Fibroblast of lung (primary cell): Measurements from ENCODE around the gene EXOC3L2. TPM values are rescaled to one million over a fixed set of nuclear protein-coding genes. Genes with fewer than 3 reads are reported as not detected.
A peak's percentile ranks its signal among the peaks of the same experiment; 100 is the strongest.

Source experiments
- DNase-seq, 2 donors: peaks; one replicate each; pipeline versions ENCODE4 v3.0.0 to v3.0.0-alpha.2; 2010; ENCODE audit warnings: low read depth in 2 of 2
- H2AFZ ChIP-seq: 2 replicates; pipeline ENCODE4 v1.5.1; 2012; ENCODE audit warnings: low read length, control low read depth, inconsistent platforms
- H3K27ac ChIP-seq: 2 replicates; pipeline ENCODE4 v1.5.1; 2011; ENCODE audit warnings: low read length, control low read depth; ENCODE audit not compliant: insufficient read depth
- H3K27me3 ChIP-seq: 2 replicates; pipeline ENCODE4 v1.5.1; 2011; ENCODE audit warnings: mild to moderate bottlenecking, low read length; ENCODE audit not compliant: control insufficient read depth, insufficient read depth
- H3K36me3 ChIP-seq: 2 replicates; pipeline ENCODE4 v1.5.1; 2011; ENCODE audit warnings: low read length; ENCODE audit not compliant: control insufficient read depth, insufficient read depth
- H3K4me1 ChIP-seq: 2 replicates; pipeline ENCODE4 v1.5.1; 2011; ENCODE audit warnings: low read length; ENCODE audit not compliant: control insufficient read depth, insufficient read depth; ENCODE audit errors: extremely low read depth
- H3K4me2 ChIP-seq: 2 replicates; pipeline ENCODE4 v1.5.1; 2011; ENCODE audit warnings: low read length, control low read depth; ENCODE audit not compliant: insufficient read depth; ENCODE audit errors: extremely low read depth
- H3K4me3 ChIP-seq, 4 experiments: fragments of 200-600 bp in 1 of 4; sonication (generic) in 1 of 4; replicated peaks in 1 of 4; 2 replicates each; pipeline ENCODE4 v1.5.1; 2011 to 2016; ENCODE audit warnings: low read length in 4 of 4, low read depth in 3 of 4, mild to moderate bottlenecking in 3 of 4, control low read depth in 2 of 4, inconsistent platforms in 1 of 4, mixed read lengths in 1 of 4; ENCODE audit not compliant: insufficient read depth in 1 of 4; ENCODE audit errors: control extremely low read depth in 1 of 4
- H3K79me2 ChIP-seq: 2 replicates; pipeline ENCODE4 v1.5.1; 2012; ENCODE audit warnings: mild to moderate bottlenecking, low read length, inconsistent platforms; ENCODE audit not compliant: control insufficient read depth, insufficient read depth
- H3K9ac ChIP-seq: 2 replicates; pipeline ENCODE4 v1.5.1; 2011; ENCODE audit warnings: mild to moderate bottlenecking, low read length, control low read depth; ENCODE audit not compliant: insufficient read depth
- H3K9me3 ChIP-seq: 2 replicates; pipeline ENCODE4 v1.5.1; 2012; ENCODE audit warnings: low read depth, low read length; ENCODE audit not compliant: control insufficient read depth, insufficient read depth
- H4K20me1 ChIP-seq: 2 replicates; pipeline ENCODE4 v1.5.1; 2011; ENCODE audit warnings: low read length; ENCODE audit not compliant: control insufficient read depth, insufficient read depth; ENCODE audit errors: extremely low read depth
- CTCF ChIP-seq, 2 donors: IDR thresholded peaks in 1 of 2; conservative IDR thresholded peaks in 1 of 2; 1 replicate in 1 of 2; 2 replicates in 1 of 2; pipeline ENCODE4 v1.5.1; 2011 to 2012; ENCODE audit warnings: low read length in 2 of 2, control low read depth in 1 of 2, inconsistent platforms in 1 of 2, low read depth in 1 of 2, mild to moderate bottlenecking in 1 of 2
- EZH2 ChIP-seq: IDR thresholded peaks from 2 replicates; pipeline ENCODE4 v1.5.1; 2012; ENCODE audit warnings: low read length, control low read depth, mild to moderate bottlenecking; ENCODE audit errors: missing control alignments
- polyA plus RNA-seq, 2 donors: library from polyadenylated mRNA; depleted of rRNA in 1 of 2; stranded (reverse) in 1 of 2; unstranded in 1 of 2; fragments of >200 nt; gene quantifications; 2 replicates each; pipeline ENCODE4 v1.2.1, GENCODE V29; 2011 to 2012; ENCODE audit warnings: missing spikeins in 1 of 2
- total RNA-seq: library from RNA; depleted of rRNA; stranded (reverse); fragments of >200 nt; gene quantifications from 2 replicates; pipeline ENCODE4 v1.2.1, GENCODE V29; 2014

The EXOC3L2 gene
- total and polyA plus RNA-seq, 2 donors (not counting 1 experiment from before 2014, with no cell fraction given): not detected

- H3K27ac ChIP-seq: peak overlapping the region; percentile 99
- H2AFZ ChIP-seq: no peak overlapping the region
- peak overlapping the region; percentile 85 for H3K9ac ChIP-seq
- no peaks in the 10 kb centered on the region for H4K20me1 ChIP-seq
- H3K36me3 ChIP-seq: no peaks in the 10 kb centered on the region
- H3K9me3 ChIP-seq: no peaks in the 10 kb centered on the region
- peak overlapping the region; percentile 63 to 99 (median 84) for H3K4me3 ChIP-seq
- H3K79me2 ChIP-seq: peaks cover 11% of the 10 kb centered on the region
- DNase-seq: no peak
- H3K4me1 ChIP-seq: peaks cover 3% of the 10 kb centered on the region
- peak overlapping the region; percentile 81 for H3K4me2 ChIP-seq
- TF ChIP-seq CTCF (conservative IDR thresholded peaks at IDR 0.05 in 1 of 2, IDR thresholded peaks at IDR 0.05 in 1 of 2; ENCODE audit: low read depth in 1 of 2, low read length in 2 of 2) (no peak), EZH2 (no peak)
- H3K27me3 ChIP-seq: no peaks in the 10 kb centered on the region
Measured at GRCh38 chr19:45179892-45180370, 65.3 kb downstream of the EXOC3L2 start.

DNA sequence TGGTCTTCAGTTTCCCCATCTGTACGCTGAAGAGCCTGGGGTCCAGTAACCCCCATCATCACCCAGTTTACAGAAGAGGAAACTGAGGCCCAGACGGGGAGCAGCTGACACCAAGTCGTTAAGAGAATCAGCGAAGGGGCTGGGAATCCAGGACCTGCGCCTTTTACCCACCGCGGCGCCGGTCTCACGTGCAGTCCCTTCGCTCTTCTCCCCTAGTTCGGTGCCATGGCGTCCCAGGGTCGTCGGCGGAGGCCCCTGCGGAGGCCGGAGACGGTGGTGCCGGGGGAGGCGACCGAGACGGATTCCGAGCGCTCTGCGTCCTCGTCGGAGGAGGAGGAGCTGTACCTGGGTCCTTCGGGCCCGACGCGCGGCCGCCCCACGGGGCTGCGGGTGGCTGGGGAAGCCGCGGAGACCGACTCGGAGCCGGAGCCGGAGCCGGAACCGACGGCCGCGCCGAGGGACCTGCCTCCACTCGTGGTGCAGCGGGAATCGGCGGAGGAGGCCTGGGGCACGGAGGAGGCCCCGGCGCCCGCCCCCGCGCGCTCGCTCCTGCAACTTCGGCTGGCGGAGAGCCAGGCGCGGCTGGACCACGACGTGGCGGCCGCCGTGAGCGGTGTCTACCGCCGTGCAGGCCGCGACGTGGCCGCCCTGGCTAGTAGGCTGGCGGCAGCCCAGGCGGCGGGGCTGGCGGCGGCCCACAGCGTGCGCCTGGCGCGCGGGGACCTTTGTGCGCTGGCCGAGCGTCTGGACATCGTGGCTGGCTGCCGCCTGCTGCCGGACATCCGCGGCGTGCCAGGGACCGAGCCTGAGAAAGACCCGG, 65.9 kb downstream of the EXOC3L2 start:
- TF ChIP-seq EZH2 (no peak), CTCF (conservative IDR thresholded peaks at IDR 0.05 in 1 of 2, IDR thresholded peaks at IDR 0.05 in 1 of 2; ENCODE audit: low read depth in 1 of 2, low read length in 2 of 2) (no peak)
- H2AFZ ChIP-seq: peak overlapping the region; percentile 95
- peak overlapping the region; percentile 99 for H3K27ac ChIP-seq
- no peaks in the 10 kb centered on the region for H3K36me3 ChIP-seq
- no peaks in the 10 kb centered on the region for H3K27me3 ChIP-seq
- no peaks in the 10 kb centered on the region for H3K9me3 ChIP-seq
- peak overlapping the region; percentile 81 for H3K4me2 ChIP-seq
- H3K4me3 ChIP-seq: peak overlapping the region; percentile 73 to 99 (median 90)
- H3K4me1 ChIP-seq: peaks cover 3% of the 10 kb centered on the region
- H4K20me1 ChIP-seq: no peaks in the 10 kb centered on the region
- DNase-seq: peak in 1 of 2 donors; percentile 45
- H3K79me2 ChIP-seq: peaks cover 11% of the 10 kb centered on the region
- peak overlapping the region; percentile 85 for H3K9ac ChIP-seq

DNA sequence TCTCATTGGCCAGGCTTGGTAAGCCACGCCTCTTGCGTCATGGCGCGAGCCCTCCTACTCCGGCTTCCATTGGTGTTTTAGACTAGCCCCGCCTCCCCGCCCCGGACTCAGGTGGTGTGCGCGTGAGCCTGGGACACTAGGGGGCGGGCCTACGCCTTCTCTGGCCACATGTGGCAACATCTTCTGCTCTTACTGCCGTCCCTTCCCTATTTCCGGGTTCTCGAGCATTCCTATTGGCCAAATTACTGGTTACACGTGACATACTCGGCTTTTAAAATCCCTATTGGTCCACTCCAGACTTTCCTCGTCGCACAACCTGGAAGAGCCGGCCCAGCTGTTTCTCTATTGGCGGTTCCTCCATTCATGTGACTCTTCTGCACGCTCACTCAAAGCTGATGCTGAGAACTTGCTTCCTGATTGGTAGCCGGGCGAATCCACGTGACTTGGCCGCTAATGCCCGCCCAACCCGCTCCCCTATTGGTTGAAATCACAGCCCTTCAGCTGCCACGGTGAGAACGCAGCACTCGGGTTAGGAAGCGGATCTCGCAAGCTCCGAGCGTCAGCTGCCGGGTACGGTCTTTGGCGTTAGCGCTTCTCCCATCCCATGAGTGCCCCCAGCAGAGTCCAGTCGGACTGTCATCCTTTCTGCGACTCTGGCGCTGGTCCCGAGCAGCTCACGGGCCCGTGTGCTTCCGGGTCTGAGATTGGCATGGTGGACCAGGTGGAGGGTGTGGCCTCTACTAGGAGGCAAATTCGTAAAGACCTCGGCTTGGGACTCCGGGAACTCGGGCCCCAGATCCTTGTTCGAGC, 66.7 kb downstream of the EXOC3L2 start, which contains the start of gene BLOC1S3:
BLOC1S3 (plus strand) TSS at position 523 of the 810 bp plus-strand sequence. CDS start 513 bp downstream, outside the sequence.
- H3K4me2 ChIP-seq: peak within 1 kb of the TSS; percentile 89
- H4K20me1 ChIP-seq: no peaks in the 10 kb centered on the region
- peak; percentile 100 for DNase-seq
- peak within 1 kb of the TSS; percentile 99 for H3K27ac ChIP-seq
- H2AFZ ChIP-seq: peak within 1 kb of the TSS; percentile 95
- no peaks in the 10 kb centered on the region for H3K36me3 ChIP-seq
- no peaks in the 10 kb centered on the region for H3K27me3 ChIP-seq
- H3K4me1 ChIP-seq: peaks cover 3% of the 10 kb centered on the region
- peaks cover 11% of the 10 kb centered on the region for H3K79me2 ChIP-seq
- H3K9ac ChIP-seq: peak within 1 kb of the TSS; percentile 99
- TF ChIP-seq EZH2: no peak
- TF ChIP-seq CTCF (conservative IDR thresholded peaks at IDR 0.05 in 1 of 2, IDR thresholded peaks at IDR 0.05 in 1 of 2; ENCODE audit: low read depth in 1 of 2, low read length in 2 of 2): peak in 1 of 2 donors; percentile 34
- H3K4me3 ChIP-seq: peak within 1 kb of the TSS; percentile 77 to 99 (median 92)
- H3K9me3 ChIP-seq: no peaks in the 10 kb centered on the region
